ENCODE results near the gene ZNF771.
"Not testable (repeated sequence)": the region's sequence is repeated elsewhere in the genome, so short reads cannot be mapped to it uniquely, and the experiment has no call there.

The ZNF771 gene

DNA sequence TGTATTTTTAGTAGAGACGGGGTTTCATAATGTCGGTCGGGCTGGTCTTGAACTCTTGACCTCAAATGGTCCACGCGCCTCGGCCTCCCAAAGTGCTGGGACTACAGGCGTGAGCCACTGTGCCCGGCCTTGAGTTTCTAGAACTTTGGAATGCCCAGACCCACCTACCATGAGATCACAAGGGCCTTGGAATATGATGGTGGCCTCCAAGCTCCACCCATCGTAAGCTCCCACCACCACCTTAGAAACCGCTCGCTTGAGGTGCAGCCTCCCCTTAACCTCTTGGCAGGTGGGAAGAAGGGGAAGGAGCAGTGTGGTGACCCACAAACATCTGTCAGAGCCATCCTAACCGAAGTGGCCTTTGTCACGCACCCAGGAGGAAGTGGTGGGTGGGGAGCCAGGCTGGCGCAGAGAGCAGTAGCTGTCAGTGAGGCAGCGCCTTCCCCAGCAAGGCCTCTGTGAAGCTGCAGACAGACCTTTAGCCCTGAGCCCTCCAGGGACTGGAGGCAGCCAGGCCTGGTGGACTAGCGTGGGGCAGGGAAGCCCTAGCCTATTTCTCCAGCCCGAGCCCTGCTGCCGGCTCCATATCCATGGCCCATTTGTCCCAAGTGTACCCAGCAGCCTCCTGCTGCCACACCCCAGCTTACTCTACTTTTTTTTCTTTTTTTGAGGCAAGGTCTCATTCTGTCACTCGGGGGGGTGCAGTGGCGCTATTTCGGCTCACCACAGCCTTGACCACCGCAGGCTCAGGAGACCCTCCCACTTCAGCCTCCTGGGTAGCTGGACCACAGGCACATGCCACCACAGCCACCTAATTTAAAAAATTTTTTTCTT is 51.4 kb downstream of the ZNF771 start:
- no peak overlapping the region for H3K4me3 ChIP-seq (ENCODE audit: low read length)
- TF ChIP-seq, protein P1, sequence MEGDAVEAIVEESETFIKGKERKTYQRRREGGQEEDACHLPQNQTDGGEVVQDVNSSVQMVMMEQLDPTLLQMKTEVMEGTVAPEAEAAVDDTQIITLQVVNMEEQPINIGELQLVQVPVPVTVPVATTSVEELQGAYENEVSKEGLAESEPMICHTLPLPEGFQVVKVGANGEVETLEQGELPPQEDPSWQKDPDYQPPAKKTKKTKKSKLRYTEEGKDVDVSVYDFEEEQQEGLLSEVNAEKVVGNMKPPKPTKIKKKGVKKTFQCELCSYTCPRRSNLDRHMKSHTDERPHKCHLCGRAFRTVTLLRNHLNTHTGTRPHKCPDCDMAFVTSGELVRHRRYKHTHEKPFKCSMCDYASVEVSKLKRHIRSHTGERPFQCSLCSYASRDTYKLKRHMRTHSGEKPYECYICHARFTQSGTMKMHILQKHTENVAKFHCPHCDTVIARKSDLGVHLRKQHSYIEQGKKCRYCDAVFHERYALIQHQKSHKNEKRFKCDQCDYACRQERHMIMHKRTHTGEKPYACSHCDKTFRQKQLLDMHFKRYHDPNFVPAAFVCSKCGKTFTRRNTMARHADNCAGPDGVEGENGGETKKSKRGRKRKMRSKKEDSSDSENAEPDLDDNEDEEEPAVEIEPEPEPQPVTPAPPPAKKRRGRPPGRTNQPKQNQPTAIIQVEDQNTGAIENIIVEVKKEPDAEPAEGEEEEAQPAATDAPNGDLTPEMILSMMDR (conservative IDR thresholded peaks at IDR 0.05; ENCODE audit: low read length), result no peak
- no peak for DNase-seq (ENCODE audit: low read depth)

DNA sequence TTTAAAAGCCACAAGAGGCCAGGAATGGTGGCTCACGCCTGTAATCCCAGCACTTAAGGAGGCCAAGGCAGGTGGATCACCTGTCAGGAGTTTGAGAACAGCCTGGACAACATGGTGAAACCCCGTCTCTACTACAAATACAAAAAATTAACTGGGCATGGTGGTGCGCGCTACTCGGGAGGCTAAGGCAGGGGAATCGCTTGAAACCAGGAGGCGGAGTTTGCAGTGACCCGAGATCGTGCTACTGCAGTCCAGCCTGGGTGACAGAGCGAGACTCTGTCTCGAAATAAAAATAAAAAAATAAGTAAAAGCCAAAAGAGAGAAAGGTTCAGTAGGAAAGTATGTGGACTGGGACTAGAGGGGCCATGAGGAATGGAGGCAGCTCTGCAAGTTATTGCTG is 52.0 kb downstream of the ZNF771 start:
- no peak for DNase-seq (ENCODE audit: low read depth)
- no peak overlapping the region for H3K4me3 ChIP-seq (ENCODE audit: low read length)

DNA sequence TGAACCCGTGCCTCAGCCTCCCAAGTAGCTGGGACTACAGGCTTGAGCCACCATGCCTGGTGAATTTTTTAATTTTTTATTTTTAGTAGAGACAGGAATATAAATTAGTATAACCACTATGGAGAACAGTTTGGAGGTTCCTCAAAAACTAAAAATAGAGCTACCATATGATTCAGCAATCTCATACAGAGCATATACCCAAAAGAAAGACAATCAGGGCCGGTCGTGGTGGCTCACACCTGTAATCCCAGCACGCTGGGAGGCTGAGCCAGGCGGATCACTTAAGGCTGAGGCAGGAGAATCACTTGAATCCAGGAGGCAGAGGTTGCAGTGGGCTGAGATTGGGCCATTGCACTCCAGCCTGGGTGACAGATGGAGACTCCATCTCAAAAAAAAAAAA is 54.0 kb downstream of the ZNF771 start:
- not testable (repeated sequence) for DNase-seq (ENCODE audit: low read depth); H3K4me3 ChIP-seq (ENCODE audit: low read length)

More for the DNA sequence above, 52.0 kb downstream of the ZNF771 start:
- TF ChIP-seq, protein P1 (conservative IDR thresholded peaks at IDR 0.05; ENCODE audit: low read length), result no peak

DNA sequence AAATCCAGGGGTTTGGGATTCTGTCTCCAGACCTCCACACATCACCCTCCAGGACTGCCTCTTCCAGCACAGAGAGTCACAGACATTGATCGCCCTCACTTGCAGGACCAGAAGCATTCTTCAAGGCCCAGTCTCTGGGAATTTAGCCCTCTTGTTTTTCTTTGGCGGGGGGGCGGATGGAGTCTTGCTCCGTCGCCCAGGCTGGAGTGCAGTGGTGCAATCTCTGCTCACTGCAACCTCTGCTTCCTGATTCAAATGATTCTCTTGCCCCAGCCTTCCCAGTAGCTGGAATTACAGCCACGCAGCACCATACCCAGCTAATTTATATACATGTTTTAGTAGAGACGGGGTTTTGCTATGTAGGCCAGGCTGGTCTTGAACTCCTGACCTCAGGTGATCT is 56.7 kb downstream of the ZNF771 start:
- no peak overlapping the region for H3K4me3 ChIP-seq (ENCODE audit: low read length)
- no peak for DNase-seq (ENCODE audit: low read depth)
- TF ChIP-seq, protein P1 (conservative IDR thresholded peaks at IDR 0.05; ENCODE audit: low read length), result no peak

All from AG10803 (cell line).